Measurements from ENCODE around the gene PNMA5. TPM values are rescaled to one million over a fixed set of nuclear protein-coding genes. Genes with fewer than 3 reads are reported as not detected.
"Not testable (repeated sequence)": the region's sequence is repeated elsewhere in the genome, so short reads cannot be mapped to it uniquely, and the experiment has no call there.

Gene PNMA5
- not detected for polyA plus RNA-seq (2012; ENCODE audit: insufficient read depth, insufficient read length)

GRCh38 chrX:152993933-152994332, at the start of gene PNMA5:
Gene PNMA5, minus strand, starts transcription at chrX:152994116. Its CDS starts 2,518 bp downstream, at chrX:152991598.
- no peak within 1 kb of the TSS for H3K4me3 ChIP-seq (ENCODE audit: low read length)
- DNase-seq (ENCODE audit: low read depth, low spot score): no peak

- peak overlapping the region; percentile 50 for H3K4me3 ChIP-seq (ENCODE audit: low read length)
- DNase-seq (ENCODE audit: low read depth, low spot score): peak; percentile 17
These were observed 38.6 kb upstream of the PNMA5 start for GRCh38 chrX:153032397-153033118.

- DNase-seq (ENCODE audit: low read depth, low spot score): no peak
- H3K4me3 ChIP-seq (ENCODE audit: low read length): no peak overlapping the region
These were observed 36.9 kb upstream of the PNMA5 start for GRCh38 chrX:153030801-153031200.

- no peak overlapping the region for H3K4me3 ChIP-seq (ENCODE audit: low read length)
- no peak for DNase-seq (ENCODE audit: low read depth, low spot score)
These were observed 36.0 kb upstream of the PNMA5 start for GRCh38 chrX:153029875-153030274.

DNA sequence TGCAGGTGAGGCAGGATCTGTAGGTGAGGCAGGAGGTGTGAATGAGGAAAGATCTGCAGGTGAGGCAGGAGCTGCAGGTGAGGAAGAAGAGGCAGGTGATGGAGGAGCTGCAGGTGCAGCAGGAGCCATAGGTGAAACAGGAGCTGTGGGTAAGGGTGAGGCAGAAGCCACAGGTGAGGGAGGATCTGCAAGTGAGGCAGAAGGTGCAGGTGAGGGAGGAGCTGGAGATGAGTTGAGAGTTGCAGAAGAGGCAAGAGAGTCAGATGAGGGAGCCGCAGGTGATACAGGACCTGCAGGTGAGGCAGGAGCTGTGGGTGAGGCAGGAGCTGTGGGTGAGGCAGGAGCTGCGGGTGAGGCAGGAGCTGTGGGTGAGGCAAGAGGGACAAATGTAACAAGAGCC, 35.2 kb upstream of the PNMA5 start:
- DNase-seq (ENCODE audit: low read depth, low spot score): no peak
- H3K4me3 ChIP-seq (ENCODE audit: low read length): no peak overlapping the region

DNA sequence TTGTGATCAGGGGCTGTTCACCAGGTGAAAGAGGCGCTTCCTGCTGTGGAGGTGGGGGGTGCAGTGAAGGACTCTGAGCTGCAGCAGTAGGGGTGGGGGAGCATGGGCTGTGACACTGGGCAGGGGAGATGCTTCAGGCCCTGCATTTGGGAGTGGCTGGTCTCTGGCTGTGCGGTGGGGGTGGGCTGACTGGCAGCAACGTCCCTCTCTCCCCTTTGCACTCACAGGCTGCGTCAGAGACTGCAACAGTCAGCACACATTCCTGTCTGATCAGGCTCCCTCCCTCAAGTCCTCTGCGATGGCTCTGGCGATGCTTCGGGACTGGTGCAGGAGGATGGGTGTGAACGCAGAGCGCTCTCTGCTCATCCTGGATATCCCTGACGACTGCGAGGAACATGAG, 34.6 kb upstream of the PNMA5 start:
- DNase-seq (ENCODE audit: low read depth, low spot score); H3K4me3 ChIP-seq (ENCODE audit: low read length): not testable (repeated sequence)

DNA sequence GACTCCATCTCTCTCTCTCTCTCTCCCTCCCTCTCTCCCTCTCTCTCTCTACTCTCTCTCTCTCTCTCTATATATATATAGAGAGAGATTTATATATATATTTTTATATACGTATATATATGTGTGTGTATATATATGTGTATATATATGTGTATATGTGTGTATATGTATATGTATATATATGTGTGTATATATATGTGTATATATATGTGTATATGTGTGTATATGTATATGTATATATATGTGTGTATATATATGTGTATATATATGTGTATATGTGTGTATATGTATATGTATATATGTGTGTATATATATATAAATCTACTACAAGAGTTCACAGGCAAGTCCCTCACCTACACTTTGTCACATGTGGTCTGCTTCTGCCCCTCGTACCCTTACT, 32.6 kb upstream of the PNMA5 start:
- not testable (repeated sequence) for H3K4me3 ChIP-seq (ENCODE audit: low read length); DNase-seq (ENCODE audit: low read depth, low spot score)

DNA sequence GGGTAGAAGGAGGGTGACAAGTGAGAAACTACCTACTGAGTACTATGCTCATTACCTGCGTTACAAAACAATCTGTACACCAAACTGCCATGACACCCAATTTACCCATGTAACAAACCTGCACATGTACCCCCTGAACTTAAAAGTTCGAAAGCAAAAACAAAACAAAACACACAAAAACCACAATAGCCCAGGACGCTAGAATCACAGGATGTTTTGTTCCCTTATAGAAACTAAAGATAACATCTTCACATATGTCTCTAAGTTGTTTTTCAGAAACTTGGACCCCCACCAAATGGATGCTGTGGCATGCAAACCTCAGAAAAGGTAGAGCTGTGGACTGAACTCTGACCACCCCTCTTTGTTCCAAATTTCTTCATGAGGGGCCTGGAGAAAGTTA, 25.2 kb upstream of the PNMA5 start:
- DNase-seq (ENCODE audit: low read depth, low spot score): no peak
- H3K4me3 ChIP-seq (ENCODE audit: low read length): no peak overlapping the region

GRCh38 chrX:153017174-153017573, 23.3 kb upstream of the PNMA5 start:
- not testable (repeated sequence) for H3K4me3 ChIP-seq (ENCODE audit: low read length); DNase-seq (ENCODE audit: low read depth, low spot score)

DNA sequence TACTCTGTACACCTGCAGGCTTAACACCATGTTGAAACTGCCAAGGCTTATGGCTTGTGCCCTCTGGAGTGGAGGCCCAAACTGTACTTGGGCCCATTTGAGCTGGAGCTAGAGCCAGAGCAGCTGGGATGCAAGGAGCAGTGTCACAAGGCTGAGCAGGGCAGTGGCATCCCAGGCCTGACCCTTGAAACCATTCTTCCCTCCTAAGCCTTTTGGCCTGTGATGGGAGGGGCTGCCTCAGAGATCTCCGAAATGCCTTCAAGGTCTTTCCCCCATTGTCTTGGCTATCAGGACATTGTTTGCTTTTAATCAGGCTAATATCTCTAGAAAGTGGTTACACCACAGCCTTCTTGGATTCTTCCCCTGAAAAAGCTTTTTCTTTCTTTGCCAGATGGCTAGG, 10.9 kb upstream of the PNMA5 start:
- no peak for DNase-seq (ENCODE audit: low read depth, low spot score)
- no peak overlapping the region for H3K4me3 ChIP-seq (ENCODE audit: low read length)

DNA sequence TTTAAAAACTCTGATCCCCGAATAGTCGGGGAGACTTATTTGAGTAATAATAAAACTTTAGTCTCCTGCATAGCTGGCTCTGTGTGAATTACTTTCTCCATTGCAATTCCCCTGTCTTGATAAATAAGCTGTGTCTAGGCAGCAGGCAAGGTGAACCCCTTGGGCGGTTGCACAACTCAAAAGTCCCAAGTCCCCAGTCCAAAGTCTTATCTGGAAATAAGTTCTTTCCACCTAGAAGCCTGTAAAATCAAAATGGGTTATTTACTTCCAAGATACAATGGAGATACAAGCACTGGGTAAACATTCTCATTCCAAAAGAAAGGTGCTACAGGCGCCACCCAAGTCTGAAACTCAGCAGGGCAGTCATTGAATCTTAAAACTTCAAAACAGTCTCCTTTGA, 10.1 kb upstream of the PNMA5 start:
- no peak for DNase-seq (ENCODE audit: low read depth, low spot score)

GRCh38 chrX:153002182-153002581, 8.3 kb upstream of the PNMA5 start:
- DNase-seq (ENCODE audit: low read depth, low spot score); H3K4me3 ChIP-seq (ENCODE audit: low read length): not testable (repeated sequence)

More for the DNA sequence above, 10.1 kb upstream of the PNMA5 start:
- H3K4me3 ChIP-seq (ENCODE audit: low read length): no peak overlapping the region

- no peak overlapping the region for H3K4me3 ChIP-seq (ENCODE audit: low read length)
- no peak for DNase-seq (ENCODE audit: low read depth, low spot score)
These were observed 3.4 kb upstream of the PNMA5 start for GRCh38 chrX:152997337-152997736.

GRCh38 chrX:152992115-152992514, 1.8 kb downstream of the PNMA5 start:
- DNase-seq (ENCODE audit: low read depth, low spot score): no peak
- no peak overlapping the region for H3K4me3 ChIP-seq (ENCODE audit: low read length)

DNA sequence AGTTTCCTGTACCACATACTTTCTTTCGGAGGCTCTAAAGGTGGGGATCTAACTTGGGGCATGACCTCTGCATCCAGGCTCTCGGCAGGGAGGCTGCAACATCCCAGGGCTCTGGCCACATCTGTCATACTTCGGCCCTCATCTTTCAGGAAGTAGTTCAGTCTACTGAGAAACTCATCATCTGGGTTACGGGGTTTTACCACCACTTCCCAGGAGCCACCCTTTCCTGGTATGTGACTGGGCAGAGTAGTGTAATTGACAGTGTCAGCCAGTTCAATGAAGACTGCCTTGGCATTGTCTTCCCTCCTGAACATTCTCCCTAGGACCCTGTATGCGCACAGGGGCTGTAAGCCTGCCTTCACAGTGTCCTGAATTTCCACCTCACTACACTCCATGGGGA, 2.8 kb downstream of the PNMA5 start:
- no peak overlapping the region for H3K4me3 ChIP-seq (ENCODE audit: low read length)
- DNase-seq (ENCODE audit: low read depth, low spot score): no peak

DNA sequence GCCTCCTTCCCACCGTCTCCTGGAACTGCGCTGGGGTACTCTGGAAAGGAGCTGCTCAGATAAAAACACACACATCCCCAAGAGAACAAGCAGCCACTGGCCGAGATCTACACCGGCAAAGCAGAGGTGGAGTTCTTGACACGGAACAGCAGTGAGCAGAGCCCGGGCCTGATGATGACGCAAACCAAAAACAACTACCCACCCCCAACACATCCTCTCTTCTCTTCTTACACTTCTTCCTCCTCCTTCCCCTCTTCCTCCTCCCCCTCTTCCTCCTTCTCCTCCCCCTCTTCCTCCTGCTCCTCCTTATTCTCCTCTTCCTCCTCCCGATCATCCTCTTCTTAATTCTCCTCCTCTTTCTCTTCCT, 4.6 kb downstream of the PNMA5 start:
- no peak overlapping the region for H3K4me3 ChIP-seq (ENCODE audit: low read length)
- no peak for DNase-seq (ENCODE audit: low read depth, low spot score)

GRCh38 chrX:152988536-152989291, 5.2 kb downstream of the PNMA5 start:
- no peak overlapping the region for H3K4me3 ChIP-seq (ENCODE audit: low read length)
- DNase-seq (ENCODE audit: low read depth, low spot score): no peak

DNA sequence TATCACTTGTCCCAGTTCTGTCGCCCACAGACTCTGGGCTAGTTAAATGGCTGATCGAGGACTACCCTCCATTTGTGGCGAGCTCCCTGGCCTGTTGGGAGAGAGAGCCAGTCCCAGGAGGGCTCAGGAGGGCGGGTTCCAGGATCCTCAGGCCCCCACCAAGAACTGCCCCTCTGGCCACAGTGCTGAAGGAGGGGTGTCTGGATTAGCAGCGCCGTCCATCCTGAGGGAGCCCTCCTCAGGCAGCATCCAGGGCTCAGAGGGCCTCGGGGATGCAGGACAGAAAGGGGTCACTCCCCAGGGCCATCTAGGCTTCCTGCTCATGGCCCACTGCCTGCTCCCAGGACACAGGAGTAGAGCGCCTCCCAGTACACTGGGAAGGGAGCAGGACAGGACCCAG, 6.1 kb downstream of the PNMA5 start:
- H3K4me3 ChIP-seq (ENCODE audit: low read length): no peak overlapping the region
- no peak for DNase-seq (ENCODE audit: low read depth, low spot score)

DNA sequence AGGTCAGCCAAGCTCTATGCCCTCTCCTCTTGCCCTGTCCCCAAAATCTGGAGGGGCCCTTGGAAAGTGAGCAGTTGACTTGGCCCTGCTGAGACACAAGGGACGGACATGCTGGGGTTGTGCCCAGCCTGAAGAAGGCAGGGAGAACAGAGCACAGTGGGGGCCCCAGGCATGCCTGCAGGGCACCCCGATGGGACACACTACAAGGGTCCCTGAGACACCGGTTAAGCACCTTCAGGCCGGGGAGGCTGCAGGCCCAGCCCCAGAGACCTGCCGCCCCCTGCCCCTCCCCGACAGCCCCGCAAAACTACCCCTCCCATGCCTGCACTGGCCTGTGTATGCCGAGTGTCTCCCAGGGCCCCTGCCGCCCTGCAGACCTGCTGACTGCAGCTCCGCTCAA, 6.8 kb downstream of the PNMA5 start:
- not testable (repeated sequence) for DNase-seq (ENCODE audit: low read depth, low spot score); H3K4me3 ChIP-seq (ENCODE audit: low read length)

DNA sequence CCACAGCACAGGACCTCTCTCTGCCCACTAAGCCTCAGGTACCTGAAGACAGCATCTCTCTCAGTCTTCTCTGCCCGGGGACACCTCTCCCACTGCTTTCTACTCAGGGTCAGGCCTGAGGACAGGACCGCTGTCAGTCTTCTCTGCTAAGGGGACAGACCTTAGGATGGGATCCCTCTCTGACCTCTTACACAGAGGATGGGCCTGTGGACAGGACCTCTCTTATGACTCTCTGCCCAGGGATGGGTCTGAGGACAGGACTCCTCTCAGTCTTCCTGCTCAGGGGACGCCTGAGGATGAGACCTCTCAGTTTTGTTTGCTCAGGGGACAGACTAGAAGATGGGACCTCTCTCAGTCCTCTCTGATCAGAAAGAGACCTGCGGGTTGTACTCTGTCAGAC, 8.5 kb downstream of the PNMA5 start:
- DNase-seq (ENCODE audit: low read depth, low spot score): not testable (repeated sequence)

DNA sequence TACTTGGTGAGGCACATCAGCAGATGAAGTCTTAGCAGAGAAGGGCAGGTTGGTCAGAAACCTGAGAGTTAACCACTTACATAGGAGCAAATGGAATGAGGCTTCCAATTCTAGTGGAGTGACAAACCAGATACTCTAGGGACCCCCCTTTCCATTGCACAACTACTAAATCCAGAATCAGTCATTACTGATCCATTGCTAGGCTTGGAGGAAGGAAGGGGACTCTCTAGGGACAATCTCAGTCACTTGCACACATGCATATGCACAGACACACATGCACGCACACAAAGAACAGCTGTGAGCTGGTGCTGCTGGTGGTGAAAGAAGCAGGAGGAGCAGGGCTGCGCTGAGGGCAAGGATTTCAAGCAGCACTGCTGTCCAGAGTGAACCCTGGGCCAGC, 25.7 kb downstream of the PNMA5 start:
- no peak overlapping the region for H3K4me3 ChIP-seq (ENCODE audit: low read length)
- DNase-seq (ENCODE audit: low read depth, low spot score): no peak

More for the DNA sequence above, 8.5 kb downstream of the PNMA5 start:
- H3K4me3 ChIP-seq (ENCODE audit: low read length): not testable (repeated sequence)

Data from Jurkat, Clone E6-1 (cell line).